HEK293 (cell line): Measurements from ENCODE around the gene ICE1.

ENCODE experiments used
- CTCF ChIA-PET: fragments of 350-600 bp; formaldehyde crosslinking; extraction: SDS; loops from one replicate; lab custom pipeline; 2021; ENCODE audit warnings: antibody characterized with exemption; lab: Yijun Ruan, JAX
- POLR2A ChIA-PET: fragments of 300-600 bp; formaldehyde crosslinking; extraction: SDS; loops from one replicate; lab custom pipeline; 2020; ENCODE audit warnings: antibody characterized with exemption, inconsistent platforms; lab: Yijun Ruan, JAX
- H3K27ac ChIP-seq: fragments of 200-500 bp; sonication (Bioruptor generic); 2 replicates; pipeline ENCODE4 v1.5.1; 2014; ENCODE audit warnings: low read depth, low read length, control low read depth, inconsistent platforms; ENCODE audit errors: extremely low read depth
- H3K36me3 ChIP-seq, 2 experiments: fragments of 200-500 bp in 1 of 2; sonication (Bioruptor generic) in 1 of 2; 1 replicate in 1 of 2; 2 replicates in 1 of 2; pipeline ENCODE4 v1.5.1; 2014 to 2017; ENCODE audit warnings: inconsistent platforms in 2 of 2, low read length in 2 of 2; ENCODE audit not compliant: control insufficient read depth in 2 of 2, insufficient read depth in 1 of 2
- H3K4me1 ChIP-seq: fragments of 200-500 bp; sonication (Bioruptor generic); 2 replicates; pipeline ENCODE4 v1.5.1; 2014; ENCODE audit warnings: mild to moderate bottlenecking, low read length, inconsistent platforms; ENCODE audit not compliant: control insufficient read depth, insufficient read depth
- H3K4me3 ChIP-seq: 2 replicates; pipeline ENCODE4 v1.5.1; 2011; ENCODE audit warnings: low read depth, mild to moderate bottlenecking, control low read depth, low read length, moderate library complexity
- H3K9me3 ChIP-seq: fragments of 200-500 bp; sonication (Bioruptor generic); 2 replicates; pipeline ENCODE4 v1.5.1; 2014; ENCODE audit warnings: low read depth, low read length, inconsistent platforms; ENCODE audit not compliant: control insufficient read depth, insufficient read depth
- HOXD13 ChIP-seq: sonication (generic); formaldehyde crosslinking; IDR thresholded peaks from 2 replicates; pipeline ENCODE4 v1.8.0; 2022; ENCODE audit warnings: missing genetic modification reagents, borderline replicate concordance
- IKZF3 ChIP-seq: fragments of 450-650 bp; IDR thresholded peaks from 2 replicates; pipeline ENCODE4 v1.5.0; 2018; ENCODE audit warnings: missing biosample characterization, mild to moderate bottlenecking, missing genetic modification characterization, moderate library complexity
- KLF8 ChIP-seq: fragments of 450-650 bp; formaldehyde crosslinking; IDR thresholded peaks from 2 replicates; pipeline ENCODE4 v1.5.1; 2016; ENCODE audit warnings: missing biosample characterization, missing genetic modification characterization
- OVOL3 ChIP-seq: fragments of 450-650 bp; formaldehyde crosslinking; IDR thresholded peaks from 2 replicates; pipeline ENCODE4 v1.5.1; 2016; ENCODE audit warnings: missing biosample characterization, missing genetic modification characterization
- RBAK ChIP-seq: fragments of 450-650 bp; formaldehyde crosslinking; IDR thresholded peaks from 2 replicates; pipeline ENCODE4 v1.5.1; 2016; ENCODE audit warnings: missing biosample characterization, missing genetic modification characterization
- SCRT1 ChIP-seq: fragments of 450-650 bp; formaldehyde crosslinking; IDR thresholded peaks from 2 replicates; pipeline ENCODE4 v1.5.1; 2016; ENCODE audit warnings: missing biosample characterization, missing genetic modification characterization, borderline replicate concordance
- SP2 ChIP-seq: fragments of 450-650 bp; formaldehyde crosslinking; IDR thresholded peaks from 2 replicates; pipeline ENCODE4 v1.5.1; 2016; ENCODE audit warnings: missing biosample characterization, missing genetic modification characterization
- ZBTB21 ChIP-seq: fragments of 450-650 bp; formaldehyde crosslinking; IDR thresholded peaks from 2 replicates; pipeline ENCODE4 v1.5.1; 2017; ENCODE audit warnings: missing biosample characterization, missing genetic modification characterization
- ZEB2 ChIP-seq: fragments of 450-650 bp; formaldehyde crosslinking; IDR thresholded peaks from 2 replicates; pipeline ENCODE4 v1.5.1; 2016; ENCODE audit warnings: missing biosample characterization, missing genetic modification characterization
- ZFP41 ChIP-seq: fragments of 450-650 bp; formaldehyde crosslinking; IDR thresholded peaks from 2 replicates; pipeline ENCODE4 v1.5.1; 2016; ENCODE audit warnings: missing biosample characterization, missing genetic modification characterization, borderline replicate concordance
- ZNF214 ChIP-seq: fragments of 450-650 bp; formaldehyde crosslinking; IDR thresholded peaks from 2 replicates; pipeline ENCODE4 v1.5.1; 2017; ENCODE audit warnings: missing biosample characterization, mild to moderate bottlenecking, missing genetic modification characterization, borderline replicate concordance
- ZNF24 ChIP-seq: fragments of 450-650 bp; formaldehyde crosslinking; IDR thresholded peaks from 2 replicates; pipeline ENCODE4 v1.5.1; 2016; ENCODE audit warnings: missing biosample characterization, missing genetic modification characterization
- ZNF354C ChIP-seq: fragments of 450-650 bp; formaldehyde crosslinking; IDR thresholded peaks from 2 replicates; pipeline ENCODE4 v1.5.1; 2016; ENCODE audit warnings: missing biosample characterization, missing genetic modification characterization, low read depth, borderline replicate concordance
- ZNF416 ChIP-seq: fragments of 450-650 bp; formaldehyde crosslinking; IDR thresholded peaks from 2 replicates; pipeline ENCODE4 v1.5.1; 2016; ENCODE audit warnings: missing biosample characterization, missing genetic modification characterization
- ZNF521 ChIP-seq: fragments of 450-650 bp; formaldehyde crosslinking; IDR thresholded peaks from 2 replicates; pipeline ENCODE4 v1.5.1; 2017; ENCODE audit warnings: missing biosample characterization, mild to moderate bottlenecking, missing genetic modification characterization
- ZNF558 ChIP-seq: fragments of 450-650 bp; formaldehyde crosslinking; IDR thresholded peaks from 2 replicates; pipeline ENCODE4 v1.5.1; 2016; ENCODE audit warnings: missing biosample characterization, missing genetic modification characterization
- ZNF560 ChIP-seq: fragments of 450-650 bp; formaldehyde crosslinking; IDR thresholded peaks from 2 replicates; pipeline ENCODE4 v1.5.1; 2017; ENCODE audit warnings: missing biosample characterization, missing genetic modification characterization, borderline replicate concordance
- ZNF621 ChIP-seq: fragments of 450-650 bp; formaldehyde crosslinking; IDR thresholded peaks from 2 replicates; pipeline ENCODE4 v1.5.1; 2017; ENCODE audit warnings: missing biosample characterization, missing genetic modification characterization
- ZNF623 ChIP-seq: fragments of 450-650 bp; formaldehyde crosslinking; IDR thresholded peaks from 2 replicates; pipeline ENCODE4 v1.5.1; 2016; ENCODE audit warnings: missing biosample characterization, missing genetic modification characterization
- ZNF747 ChIP-seq: fragments of 450-650 bp; formaldehyde crosslinking; IDR thresholded peaks from 2 replicates; pipeline ENCODE4 v1.5.1; 2016; ENCODE audit warnings: missing biosample characterization, missing genetic modification characterization
- ZNF830 ChIP-seq: fragments of 450-650 bp; IDR thresholded peaks from 2 replicates; pipeline ENCODE4 v1.5.0; 2018; ENCODE audit warnings: missing biosample characterization, missing genetic modification characterization, low read depth, mild to moderate bottlenecking, moderate library complexity
- TF ChIP-seq, protein P1 (sequence below): fragments of 450-650 bp; formaldehyde crosslinking; conservative IDR thresholded peaks from 2 replicates; pipeline ENCODE4 v1.5.1; 2016; ENCODE audit warnings: low read depth, missing biosample characterization, missing genetic modification characterization
- TF ChIP-seq, protein P2 (sequence below): fragments of 450-650 bp; formaldehyde crosslinking; optimal IDR thresholded peaks from 2 replicates; pipeline ENCODE3; 2016; ENCODE audit warnings: missing biosample characterization, mild to moderate bottlenecking, missing genetic modification characterization

The ICE1 gene

DNA sequence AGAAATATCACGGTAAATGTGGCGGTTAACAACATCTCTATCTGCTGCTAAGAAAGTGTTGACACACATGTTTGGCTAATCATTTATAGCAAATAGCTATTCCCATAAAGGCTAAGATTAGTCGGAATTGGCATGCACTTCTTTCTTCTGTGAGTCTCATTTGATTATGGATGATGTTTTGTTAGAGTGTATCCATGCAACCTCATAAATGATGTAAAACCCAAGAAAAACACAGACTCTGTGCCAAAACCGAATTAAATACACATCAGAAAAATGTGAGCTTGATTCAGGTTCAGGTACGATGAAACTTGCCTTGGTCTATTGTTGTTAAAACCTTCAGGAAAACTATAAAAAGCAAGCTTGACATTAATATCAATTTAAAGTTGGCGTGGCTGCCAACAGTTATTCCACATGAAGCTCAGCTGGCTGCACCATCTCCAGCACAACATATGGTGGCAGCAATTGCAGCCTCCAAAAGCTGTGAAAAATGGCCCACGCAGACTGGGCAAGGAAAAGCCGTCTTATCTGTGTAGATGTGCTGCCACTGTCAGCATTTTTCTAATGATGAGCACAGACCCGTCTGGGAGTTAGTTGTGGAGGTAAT is 41.1 kb upstream of the ICE1 start:
- Histone ChIP-seq H3K4me3 (no peak overlapping the region), H3K9me3 (no peaks in the 10 kb centered on the region), H3K4me1 (no peaks in the 10 kb centered on the region), H3K36me3 (no peaks in the 10 kb centered on the region), H3K27ac (no peak overlapping the region)
- CTCF ChIA-PET: interaction anchor here (0.7 to 1.1 kb wide), 3 partner anchors 11 to 83 kb away, joined by 3 read pairs; no protein-coding TSS in a partner anchor
- TF ChIP-seq ZNF830 (tag by site-specific recombination) (no peak), ZNF214 (no peak), ZNF560 (tag by site-specific recombination) (no peak), ZNF621 (tag by site-specific recombination) (no peak), ZNF558 (no peak), ZNF521 (tag by site-specific recombination) (no peak), ZNF623 (tag by site-specific recombination) (no peak)
- TF ChIP-seq, protein P1, sequence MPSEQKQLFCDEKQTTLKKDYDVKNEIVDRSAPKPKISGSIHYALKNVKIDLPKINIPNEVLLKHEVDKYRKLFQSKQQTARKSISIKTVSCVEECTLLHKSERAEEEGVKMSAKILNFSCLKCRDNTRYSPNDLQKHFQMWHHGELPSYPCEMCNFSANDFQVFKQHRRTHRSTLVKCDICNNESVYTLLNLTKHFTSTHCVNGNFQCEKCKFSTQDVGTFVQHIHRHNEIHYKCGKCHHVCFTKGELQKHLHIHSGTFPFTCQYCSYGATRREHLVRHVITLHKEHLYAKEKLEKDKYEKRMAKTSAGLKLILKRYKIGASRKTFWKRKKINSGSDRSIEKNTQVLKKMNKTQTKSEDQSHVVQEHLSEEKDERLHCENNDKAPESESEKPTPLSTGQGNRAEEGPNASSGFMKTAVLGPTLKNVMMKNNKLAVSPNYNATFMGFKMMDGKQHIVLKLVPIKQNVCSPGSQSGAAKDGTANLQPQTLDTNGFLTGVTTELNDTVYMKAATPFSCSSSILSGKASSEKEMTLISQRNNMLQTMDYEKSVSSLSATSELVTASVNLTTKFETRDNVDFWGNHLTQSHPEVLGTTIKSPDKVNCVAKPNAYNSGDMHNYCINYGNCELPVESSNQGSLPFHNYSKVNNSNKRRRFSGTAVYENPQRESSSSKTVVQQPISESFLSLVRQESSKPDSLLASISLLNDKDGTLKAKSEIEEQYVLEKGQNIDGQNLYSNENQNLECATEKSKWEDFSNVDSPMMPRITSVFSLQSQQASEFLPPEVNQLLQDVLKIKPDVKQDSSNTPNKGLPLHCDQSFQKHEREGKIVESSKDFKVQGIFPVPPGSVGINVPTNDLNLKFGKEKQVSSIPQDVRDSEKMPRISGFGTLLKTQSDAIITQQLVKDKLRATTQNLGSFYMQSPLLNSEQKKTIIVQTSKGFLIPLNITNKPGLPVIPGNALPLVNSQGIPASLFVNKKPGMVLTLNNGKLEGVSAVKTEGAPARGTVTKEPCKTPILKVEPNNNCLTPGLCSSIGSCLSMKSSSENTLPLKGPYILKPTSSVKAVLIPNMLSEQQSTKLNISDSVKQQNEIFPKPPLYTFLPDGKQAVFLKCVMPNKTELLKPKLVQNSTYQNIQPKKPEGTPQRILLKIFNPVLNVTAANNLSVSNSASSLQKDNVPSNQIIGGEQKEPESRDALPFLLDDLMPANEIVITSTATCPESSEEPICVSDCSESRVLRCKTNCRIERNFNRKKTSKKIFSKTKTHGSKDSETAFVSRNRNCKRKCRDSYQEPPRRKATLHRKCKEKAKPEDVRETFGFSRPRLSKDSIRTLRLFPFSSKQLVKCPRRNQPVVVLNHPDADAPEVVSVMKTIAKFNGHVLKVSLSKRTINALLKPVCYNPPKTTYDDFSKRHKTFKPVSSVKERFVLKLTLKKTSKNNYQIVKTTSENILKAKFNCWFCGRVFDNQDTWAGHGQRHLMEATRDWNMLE (tag by site-specific recombination): no peak
- POLR2A ChIA-PET: no interaction called here

DNA sequence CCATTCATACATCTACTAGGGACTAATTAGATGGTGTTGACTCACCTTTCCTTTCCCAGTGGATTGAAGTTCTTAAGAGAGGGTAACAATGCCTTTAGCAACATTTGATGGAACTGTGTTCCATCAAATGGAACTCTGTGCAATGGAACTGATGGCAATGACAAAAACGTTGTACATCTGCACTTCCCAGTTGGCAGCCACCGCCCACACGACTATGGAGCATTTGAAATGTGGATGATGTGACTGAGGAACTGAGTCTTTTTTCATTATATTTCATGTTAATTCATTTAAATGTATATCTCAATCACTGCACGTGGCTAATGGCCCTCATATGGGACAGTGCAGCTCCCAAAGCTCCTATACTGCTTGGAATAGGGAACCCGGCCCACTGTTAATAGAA is 39.0 kb upstream of the ICE1 start:
- Histone ChIP-seq H3K36me3 (no peaks in the 10 kb centered on the region), H3K4me3 (no peak overlapping the region), H3K4me1 (peaks cover 11% of the 10 kb centered on the region), H3K9me3 (no peaks in the 10 kb centered on the region), H3K27ac (no peak overlapping the region)
- POLR2A ChIA-PET: no interaction called here
- TF ChIP-seq, protein P2, sequence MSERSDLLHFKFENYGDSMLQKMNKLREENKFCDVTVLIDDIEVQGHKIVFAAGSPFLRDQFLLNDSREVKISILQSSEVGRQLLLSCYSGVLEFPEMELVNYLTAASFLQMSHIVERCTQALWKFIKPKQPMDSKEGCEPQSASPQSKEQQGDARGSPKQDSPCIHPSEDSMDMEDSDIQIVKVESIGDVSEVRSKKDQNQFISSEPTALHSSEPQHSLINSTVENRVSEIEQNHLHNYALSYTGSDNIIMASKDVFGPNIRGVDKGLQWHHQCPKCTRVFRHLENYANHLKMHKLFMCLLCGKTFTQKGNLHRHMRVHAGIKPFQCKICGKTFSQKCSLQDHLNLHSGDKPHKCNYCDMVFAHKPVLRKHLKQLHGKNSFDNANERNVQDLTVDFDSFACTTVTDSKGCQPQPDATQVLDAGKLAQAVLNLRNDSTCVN (tag by site-specific recombination): no peak
- TF ChIP-seq SP2 (tag by site-specific recombination) (no peak), ZNF416 (no peak), HOXD13 (CRISPR knock-in tag) (no peak), RBAK (tag by site-specific recombination) (no peak), IKZF3 (tag by site-specific recombination) (no peak), ZNF354C (tag by site-specific recombination) (no peak), KLF8 (tag by site-specific recombination) (no peak), ZNF24 (no peak), ZFP41 (tag by site-specific recombination) (no peak), SCRT1 (no peak), OVOL3 (tag by site-specific recombination) (no peak), ZEB2 (no peak), ZNF747 (no peak), ZBTB21 (tag by site-specific recombination) (no peak)
- CTCF ChIA-PET: no interaction called here
